GM18861 (cell line): ENCODE results near the gene MMP25.
"Not testable (repeated sequence)": the region's sequence is repeated elsewhere in the genome, so short reads cannot be mapped to it uniquely, and the experiment has no call there.

Source experiments
- ATAC-seq: cut with Tn5 transposase; IDR thresholded peaks from one replicate; pipeline ENCODE4 v1.9.1; 2021; ENCODE audit not compliant: unreplicated experiment

MMP25 gene

DNA sequence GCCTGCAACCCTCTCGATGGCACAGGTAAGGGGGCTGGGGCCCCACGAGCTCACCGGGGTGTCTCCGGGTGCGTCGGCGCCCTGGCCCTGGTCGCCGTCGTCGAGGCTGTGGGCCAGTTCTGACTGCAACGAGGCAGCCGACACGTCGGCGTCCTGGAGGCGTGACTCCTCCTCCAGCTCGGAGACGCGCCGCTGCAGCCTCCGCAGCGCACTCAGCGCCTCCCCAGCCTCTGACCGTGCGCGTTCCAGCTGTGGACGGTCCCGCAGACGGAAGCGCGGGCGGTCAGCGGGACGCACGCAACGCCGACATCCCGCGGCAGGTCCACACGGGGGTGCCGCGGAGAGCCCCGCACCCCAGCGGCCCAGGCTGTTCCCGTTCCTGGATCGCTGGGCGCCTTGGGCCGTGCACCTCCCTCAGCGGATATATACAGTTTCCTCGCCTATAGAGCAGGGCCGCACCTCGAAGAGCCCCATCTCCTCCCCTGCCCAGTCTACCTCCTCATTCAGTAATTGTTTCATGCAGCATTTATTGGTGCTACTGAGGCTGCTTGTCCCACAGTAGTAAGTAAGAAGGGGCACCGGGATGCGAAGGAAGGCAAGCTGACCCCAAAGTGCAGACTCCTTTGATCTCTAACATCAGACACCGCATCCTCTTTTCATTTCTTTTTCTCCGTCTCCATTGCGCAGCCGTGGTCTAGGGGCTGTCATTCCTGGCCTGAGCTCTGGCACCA lies 16.7 kb upstream of the MMP25 start:
- no peak for ATAC-seq

DNA sequence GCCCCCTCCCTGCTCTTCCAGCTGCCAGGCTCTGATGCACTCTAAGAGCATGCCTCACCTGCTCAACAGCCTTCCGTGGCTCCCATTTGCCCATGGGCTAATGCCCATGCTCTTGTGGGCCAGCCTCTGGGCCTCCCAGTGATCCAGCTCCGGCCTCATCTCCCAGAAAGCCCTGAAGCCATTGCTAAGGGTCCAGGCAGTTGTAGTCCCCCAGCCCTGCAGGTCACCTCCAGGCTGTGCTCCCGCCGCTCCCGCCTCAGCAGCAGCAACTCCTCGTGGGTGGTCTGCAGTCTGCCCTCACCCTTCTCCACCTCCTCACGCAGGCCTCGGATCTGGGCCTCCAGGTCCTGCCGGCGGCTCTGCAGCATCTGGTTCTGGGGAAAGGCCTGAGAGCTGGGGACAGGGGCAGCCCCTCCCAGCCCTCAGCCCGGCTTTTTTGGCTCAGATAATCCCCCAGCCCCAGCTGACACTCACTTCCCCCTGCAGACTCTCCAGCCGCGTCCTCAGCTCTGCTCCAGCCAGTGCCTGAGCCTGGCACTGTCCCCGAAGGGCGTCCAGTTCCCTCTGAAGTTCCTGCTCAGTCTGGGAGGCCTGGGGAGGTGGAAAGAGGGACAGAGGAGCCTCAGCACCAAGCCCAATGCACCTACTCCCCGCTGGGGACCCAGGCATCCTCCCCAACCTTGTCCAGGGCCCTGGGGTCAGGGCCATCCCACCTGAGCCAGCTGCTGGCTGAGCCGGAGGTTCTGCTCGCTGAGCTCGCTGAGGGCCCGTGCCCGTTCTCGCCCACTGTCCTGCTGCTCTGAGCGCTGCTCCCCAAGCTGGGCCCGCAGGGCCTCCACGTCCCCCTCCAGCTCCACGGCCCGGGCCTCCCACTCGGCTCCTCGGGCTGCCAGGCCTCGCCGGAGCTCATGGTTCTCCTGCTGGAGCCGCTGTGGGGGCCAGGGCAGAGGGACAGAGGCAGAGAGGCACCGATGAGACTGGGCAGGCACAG lies 15.8 kb upstream of the MMP25 start:
- ATAC-seq: no peak

DNA sequence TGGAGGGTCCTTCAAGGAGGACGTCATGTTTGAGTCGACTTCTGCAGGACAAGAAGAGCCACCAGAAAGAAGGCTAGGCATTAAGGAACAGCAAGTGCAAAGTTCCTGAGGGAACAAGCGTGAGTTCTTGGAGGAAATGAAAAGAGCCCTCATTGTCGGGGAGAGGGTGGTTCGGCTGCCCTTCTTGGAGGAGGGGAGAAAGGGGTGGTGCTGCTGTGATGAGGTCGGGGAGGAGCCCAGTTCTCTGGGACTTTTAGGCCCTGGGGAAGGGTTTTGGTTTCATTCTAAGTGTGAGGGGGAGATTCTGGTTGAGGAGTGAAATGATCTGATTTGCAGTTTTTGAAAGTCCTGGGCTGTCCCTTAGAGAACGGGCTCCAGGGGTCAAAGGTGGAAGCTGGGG lies 13.7 kb upstream of the MMP25 start:
- no peak for ATAC-seq

DNA sequence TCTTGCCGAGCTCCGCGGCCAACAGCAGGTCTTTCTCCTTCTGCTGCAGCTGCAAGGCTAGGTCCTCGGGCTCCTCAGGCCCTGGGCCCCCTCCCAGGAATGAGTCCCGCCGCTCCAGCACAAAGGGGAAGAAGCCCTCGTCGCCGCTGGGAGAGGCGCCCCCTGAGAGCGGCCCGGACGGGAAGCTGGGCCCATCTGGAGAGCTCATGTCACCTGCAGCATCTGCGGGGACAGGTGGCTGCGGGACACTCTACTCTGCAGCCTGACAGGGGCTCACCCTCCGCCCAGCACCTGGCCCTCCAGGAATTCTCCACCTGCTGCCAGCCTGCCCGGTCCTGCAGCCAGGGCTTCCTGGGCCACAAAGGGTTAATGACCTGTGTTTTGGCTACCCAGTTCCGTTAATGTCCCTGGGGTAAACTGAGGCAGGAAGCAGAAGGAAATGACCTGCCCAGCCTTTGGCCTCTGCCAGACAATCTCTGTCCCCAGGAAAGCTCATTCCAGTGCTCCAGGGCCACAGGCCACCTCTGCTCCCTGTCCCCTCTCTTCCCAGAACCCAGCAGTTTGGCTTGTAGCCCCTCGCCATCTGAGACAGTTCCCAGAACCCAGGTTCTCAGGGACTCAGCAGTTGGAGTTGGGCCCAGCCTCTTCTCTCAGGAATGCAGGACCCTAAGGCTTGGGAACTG lies 10.9 kb upstream of the MMP25 start:
- no peak for ATAC-seq

DNA sequence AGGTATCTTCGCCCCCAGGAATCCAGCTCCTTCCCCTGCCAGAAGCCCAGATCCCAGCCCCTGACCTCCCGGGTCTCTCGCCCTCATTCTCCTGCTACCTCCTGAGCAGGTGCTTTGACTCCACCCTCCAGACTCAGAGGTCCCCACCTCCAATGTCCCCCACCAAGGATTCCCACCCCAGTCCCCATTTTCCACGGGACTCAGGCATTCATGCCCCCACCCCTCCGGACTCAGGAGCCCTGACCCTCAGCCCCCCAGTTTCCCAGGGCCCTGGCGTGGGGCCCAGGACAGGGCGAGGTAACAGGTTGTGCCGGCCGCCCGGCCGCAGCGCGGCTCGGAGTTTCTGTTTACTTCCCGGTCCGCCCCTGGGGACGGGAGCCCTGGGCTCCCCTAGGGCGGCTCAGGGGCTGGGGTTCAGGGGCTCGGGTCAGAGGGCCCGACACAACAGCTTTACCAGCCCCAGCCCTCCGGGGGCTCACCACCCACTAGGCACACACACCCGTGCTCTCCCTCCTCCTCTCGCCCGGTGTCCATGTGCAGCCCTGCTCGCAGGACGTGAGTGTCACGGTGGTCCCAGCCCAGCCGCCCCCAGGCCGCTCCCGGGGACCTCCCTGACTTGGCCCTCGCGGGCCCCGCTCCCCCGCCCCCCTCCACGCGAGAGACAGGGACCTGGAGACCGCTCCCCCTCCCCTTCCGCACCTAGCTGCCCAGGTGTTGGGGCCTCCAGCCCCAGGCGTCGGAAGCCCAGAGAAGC lies 10.2 kb upstream of the MMP25 start:
- no peak for ATAC-seq

DNA sequence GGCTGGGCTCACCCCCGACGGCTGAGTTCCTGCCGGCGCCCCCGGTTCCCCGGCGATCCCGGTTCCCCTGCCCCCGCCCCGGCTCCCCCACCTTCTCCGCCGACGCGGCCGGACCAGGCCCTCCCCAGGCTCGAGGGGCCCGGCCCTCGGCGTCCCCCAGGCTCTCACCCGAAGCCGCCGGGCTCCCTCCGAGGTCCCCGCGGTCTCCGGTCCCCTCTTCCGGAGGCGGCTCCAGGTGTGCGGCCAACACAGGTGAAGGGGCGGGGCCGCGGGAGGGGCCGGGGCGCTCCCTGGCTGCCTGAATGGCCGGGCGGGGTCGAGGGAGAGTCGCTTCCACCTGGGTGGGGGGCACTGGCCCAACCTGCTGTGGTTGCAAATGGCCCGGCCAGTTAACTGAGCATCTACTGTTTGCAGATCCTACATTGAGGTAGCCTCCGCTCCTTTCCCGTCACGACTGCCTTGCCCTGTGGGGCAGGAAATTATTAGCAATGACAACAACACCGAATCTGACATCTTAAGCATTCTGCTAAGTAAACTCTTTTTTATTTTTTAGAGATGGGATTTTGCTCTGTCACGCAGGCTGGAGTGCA lies 9.5 kb upstream of the MMP25 start, which contains the start of gene BICDL2:
Gene BICDL2 (minus strand): TSS at position 219 of the 590 bp plus-strand sequence. CDS start 1,448 bp downstream, outside the sequence.
- no peak for ATAC-seq

DNA sequence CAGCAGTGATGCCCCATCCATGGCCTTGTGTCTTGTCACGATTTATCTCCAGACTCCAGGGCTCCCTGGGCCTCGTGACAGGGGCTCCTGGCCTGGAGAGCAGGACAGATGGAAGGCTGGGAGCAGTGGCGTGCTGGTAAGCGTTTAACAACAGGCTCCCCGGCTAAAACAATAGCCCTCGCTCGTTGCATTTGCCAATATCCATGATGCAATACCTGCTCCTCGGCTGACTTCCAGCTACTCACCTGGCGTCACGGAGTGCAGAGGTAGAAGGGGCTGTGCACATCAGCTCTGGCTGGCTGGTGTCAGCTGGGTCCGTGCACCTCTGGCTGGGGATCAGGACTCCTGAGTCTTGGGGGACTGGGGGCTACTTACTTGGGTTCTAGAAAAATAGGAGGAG lies 8.1 kb upstream of the MMP25 start:
- ATAC-seq: no peak

DNA sequence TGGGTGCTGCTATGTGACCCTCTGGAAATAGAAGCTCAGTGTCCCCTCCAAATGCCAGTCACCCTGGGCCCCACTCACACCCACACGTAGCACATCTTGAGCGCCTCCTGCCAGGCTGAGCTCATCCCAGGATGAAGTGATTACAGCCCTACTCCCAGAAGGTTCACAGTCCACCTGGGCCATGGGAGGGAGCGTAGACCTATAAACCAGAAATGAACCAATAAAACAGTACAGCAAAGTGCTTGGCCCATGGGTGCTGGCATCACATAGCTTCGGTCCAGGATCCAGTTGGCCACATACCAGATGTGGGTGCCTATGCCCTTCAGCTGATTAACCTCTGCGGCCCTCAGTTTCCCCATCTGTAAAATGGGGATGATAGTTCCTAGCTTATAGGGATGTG lies 7.5 kb upstream of the MMP25 start:
- no peak for ATAC-seq

DNA sequence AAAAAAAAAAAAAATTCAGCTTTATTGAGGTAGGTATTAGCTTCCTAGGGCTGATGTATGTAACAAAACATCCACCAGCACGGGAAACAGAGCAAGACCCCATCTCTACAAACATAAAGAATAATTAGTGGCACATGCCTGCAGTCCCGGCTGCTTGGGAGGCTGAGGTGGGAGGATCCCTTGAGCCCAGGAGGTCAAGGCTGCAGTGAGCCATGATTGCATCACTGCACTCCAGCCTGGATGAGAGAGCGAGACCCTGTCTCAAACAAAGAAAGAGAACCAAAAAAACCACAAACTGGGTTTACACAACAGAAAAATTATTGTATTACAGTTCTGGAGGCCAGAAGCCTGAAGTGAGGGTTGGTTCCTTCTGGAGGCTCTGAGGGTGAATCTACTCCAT lies 4.0 kb upstream of the MMP25 start:
- ATAC-seq: no peak

DNA sequence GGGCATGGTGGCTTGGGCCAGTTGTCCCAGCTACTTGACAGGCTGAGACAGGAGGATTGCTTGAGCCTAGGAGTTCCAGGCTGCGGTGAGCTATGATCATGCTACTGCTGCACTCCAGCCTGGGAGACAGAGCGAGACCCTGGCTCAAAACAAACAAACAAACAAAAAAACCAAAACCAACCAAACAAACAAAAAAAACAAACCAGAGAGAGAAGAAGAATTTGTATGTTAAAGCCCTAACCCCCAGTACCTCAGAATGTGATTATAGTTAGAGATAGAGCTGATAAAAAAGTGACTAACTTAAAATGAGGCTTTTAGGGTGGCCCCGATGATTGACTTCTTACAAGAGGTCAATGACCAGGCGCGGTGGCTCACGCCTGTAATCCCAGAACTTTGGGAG lies 1.7 kb upstream of the MMP25 start:
- ATAC-seq: no peak

DNA sequence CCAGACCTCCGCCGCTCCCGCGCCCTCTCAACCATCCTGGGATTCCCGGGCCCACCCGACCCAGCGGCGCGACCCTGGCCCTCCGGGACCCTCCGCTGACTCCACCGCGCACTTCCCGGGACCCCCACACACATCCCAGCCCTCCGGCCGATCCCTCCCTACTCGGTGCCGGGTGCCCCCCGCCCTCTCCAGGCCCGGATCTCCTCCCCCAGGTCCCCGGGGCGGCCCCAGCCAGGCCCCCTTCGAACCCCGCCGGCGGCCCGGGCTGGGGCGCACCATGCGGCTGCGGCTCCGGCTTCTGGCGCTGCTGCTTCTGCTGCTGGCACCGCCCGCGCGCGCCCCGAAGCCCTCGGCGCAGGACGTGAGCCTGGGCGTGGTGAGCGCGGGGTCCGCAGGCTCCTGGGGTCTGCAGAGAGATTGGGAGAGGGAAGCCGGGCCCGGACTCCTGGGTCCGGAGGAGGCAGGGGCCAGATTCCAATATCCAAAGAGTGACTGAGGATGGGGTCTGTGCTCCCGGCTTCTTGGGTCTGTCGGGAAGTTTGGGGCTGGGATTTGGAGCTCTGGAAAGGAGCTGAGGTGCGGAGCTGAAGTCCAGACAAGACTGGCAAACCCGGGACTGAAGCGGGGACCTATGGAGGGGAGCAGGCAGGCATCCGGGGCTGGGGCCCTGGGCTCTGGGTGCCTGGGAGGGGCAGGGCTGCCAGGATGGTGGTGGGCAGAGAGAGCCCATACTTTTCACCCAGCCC lies 453 bp downstream of the MMP25 start:
- ATAC-seq: no peak

DNA sequence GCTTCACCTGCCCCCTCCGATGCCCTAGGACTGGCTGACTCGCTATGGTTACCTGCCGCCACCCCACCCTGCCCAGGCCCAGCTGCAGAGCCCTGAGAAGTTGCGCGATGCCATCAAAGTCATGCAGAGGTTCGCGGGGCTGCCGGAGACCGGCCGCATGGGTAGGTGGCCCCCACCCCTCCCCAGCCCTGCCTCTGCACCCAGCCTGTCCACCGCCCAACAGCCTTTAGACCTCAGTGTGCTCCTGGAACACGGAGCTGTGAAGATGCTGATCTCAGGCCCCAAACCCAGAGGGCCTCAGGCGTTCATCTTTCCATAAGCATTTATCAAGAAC lies 993 bp downstream of the MMP25 start:
- ATAC-seq: no peak

DNA sequence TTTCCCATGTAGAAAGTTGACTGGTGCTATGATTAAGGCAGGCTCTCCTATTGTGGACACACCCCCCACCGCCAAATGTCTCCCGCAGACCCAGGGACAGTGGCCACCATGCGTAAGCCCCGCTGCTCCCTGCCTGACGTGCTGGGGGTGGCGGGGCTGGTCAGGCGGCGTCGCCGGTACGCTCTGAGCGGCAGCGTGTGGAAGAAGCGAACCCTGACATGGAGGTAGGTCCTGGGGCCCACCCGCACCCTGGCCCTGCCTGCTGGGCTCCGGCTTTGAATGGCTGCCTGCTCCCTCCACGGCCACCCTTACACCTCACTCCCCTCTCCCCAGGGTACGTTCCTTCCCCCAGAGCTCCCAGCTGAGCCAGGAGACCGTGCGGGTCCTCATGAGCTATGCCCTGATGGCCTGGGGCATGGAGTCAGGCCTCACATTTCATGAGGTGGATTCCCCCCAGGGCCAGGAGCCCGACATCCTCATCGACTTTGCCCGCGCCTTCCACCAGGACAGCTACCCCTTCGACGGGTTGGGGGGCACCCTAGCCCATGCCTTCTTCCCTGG lies 3.6 kb downstream of the MMP25 start:
- no peak for ATAC-seq

DNA sequence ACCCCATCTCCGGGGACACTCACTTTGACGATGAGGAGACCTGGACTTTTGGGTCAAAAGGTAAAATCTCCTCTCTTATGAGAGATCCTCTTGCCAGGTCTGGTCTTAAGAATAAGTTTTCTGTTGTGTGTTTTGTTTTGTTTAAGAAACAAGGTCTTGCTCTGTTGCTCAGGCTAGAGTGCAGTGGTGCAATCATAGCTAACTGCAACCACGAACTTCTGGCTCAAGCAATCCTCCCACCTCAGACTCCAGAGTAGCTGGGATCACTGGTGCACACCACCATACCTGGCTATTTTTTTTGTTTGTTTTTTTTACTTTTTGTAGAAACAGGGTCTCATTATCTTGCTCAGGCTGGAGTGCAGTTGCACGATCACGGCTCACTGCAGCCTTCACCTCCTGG lies 4.1 kb downstream of the MMP25 start:
- no peak for ATAC-seq

DNA sequence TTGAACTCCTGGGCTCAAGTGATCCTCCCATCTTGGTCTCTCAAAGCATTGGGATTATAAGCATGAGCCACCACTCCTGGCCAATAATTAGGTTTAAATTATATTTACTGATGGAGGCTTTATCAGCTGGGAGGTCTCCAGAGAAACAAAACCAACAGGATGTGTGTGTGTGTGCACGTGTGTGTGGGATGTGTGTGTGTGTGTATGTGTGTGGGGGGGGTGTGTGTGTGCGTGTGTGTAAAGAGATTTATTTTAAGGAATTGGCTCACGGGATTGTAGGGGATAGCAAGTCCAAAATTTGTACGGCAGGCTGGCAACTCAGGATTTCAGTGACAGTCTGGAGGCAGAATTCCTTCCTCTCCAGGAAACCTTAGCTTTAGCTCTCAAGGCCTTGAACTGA lies 4.6 kb downstream of the MMP25 start:
- no peak for ATAC-seq

DNA sequence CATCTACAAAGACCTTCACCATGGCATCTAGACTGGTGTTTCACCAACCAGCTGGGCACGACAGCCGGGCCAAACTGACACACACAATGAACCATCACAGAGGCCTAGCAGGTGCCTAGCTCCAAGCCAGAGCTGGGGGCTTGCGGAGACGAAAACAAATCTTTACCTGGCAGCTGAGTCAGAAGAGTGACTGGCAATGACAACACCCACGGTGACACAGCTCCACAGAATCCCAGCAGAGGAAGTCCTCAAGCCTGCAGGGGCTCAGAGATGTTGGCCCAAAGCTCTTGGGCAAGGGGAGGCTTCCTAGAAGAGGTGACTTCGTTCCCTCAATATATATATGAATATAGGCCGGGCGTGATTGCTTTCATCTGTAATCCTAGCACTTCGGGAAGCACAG lies 5.1 kb downstream of the MMP25 start:
- ATAC-seq: no peak

DNA sequence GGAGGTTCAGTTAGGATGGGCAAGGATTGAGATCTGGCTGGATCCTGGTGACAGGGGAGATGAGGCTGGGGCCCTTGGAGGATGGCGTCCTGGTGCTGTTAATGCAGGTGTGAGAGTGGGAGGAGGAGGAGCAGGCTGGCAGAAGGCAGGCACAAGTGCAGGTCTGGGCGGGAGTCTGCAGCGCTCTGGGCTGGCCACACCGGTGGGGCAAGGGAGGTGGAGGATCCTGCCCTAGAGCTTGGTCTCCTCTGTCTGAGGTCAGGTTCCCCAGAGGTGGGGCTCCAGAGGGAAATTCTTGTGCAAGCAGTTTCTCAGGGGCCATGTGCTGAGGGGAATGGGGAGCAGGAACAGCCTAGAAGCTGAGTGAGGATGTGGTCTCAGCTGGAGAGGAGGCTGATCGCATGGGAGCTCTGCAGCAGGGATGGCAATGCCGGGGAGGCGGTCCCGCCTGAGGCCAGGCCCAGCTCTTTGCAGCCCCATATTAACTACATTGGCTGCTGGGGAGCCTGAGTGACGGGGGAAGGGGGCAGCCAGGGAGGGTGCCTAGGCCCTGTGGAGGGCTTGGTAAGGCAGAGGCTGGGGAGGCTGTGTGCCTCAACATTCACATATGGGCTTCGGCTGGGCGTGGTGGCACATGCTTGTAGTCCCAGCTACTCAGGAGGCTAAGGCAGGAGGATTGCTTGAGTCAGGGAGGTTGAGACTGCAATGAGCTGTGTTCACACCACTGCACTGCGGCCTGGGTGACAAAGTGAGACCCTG lies 6.4 kb downstream of the MMP25 start:
- ATAC-seq: not testable (repeated sequence)

DNA sequence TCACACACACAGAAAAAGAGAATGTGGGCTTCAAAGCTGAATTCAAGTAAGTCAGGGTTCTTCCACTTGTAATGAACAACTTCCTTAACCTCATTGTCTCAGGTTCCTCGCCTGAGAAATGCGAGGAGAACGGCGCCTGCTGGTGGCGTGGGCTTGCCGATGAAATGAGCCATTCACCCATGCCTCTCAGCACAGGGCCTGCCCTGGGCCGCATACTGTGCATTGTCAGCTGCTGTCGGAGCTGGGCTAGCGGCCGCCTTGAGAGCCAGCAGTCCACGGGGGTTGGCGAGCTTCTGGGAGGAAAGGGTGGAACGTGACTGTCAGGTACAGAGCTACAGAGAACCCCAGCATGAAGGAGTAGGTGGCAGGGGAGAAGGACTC lies 7.0 kb downstream of the MMP25 start:
- not testable (repeated sequence) for ATAC-seq
